PC-9 (cell line): ENCODE data around the gene PAK2. TPM values are rescaled to one million over a fixed set of nuclear protein-coding genes. Genes with fewer than 3 reads are reported as not detected.
A peak's percentile ranks its signal among the peaks of the same experiment; 100 is the strongest.
"Not testable (repeated sequence)": the region's sequence is repeated elsewhere in the genome, so short reads cannot be mapped to it uniquely, and the experiment has no call there.

Experiments
- BruUV-seq: library from RNA; stranded (reverse); fragments of 400-500 nt; replicated peaks from 2 replicates; lab custom pipeline; 2021; lab: Mats Ljungman, UMichigan
- CTCF ChIA-PET: fragments of 300-600 bp; sonication (Branson Sonifier 250); formaldehyde crosslinking; loops from one replicate; lab custom pipeline; 2022; ENCODE audit warnings: antibody characterized with exemption; lab: Charles Lee
- POLR2A ChIA-PET: fragments of 300-600 bp; sonication (Branson Sonifier 250); formaldehyde crosslinking; loops from one replicate; lab custom pipeline; 2022; ENCODE audit warnings: antibody characterized with exemption; ENCODE audit not compliant: unreplicated experiment; lab: Charles Lee
- DNase-seq, 2 experiments: peaks; one replicate each; pipeline versions ENCODE4 v3.0.0 to v3.0.0-alpha.2; 2015 to 2022; ENCODE audit warnings: mixed read lengths in 1 of 2
- H2AFZ ChIP-seq: fragments of 200-600 bp; sonication (generic); 2 replicates; pipeline ENCODE4 v1.8.1; 2017; ENCODE audit warnings: antibody characterized with exemption
- H3F3A ChIP-seq: fragments of 200-600 bp; sonication (generic); 2 replicates; pipeline ENCODE4 v1.8.1; 2017; ENCODE audit warnings: antibody characterized with exemption, mild to moderate bottlenecking, low read depth; ENCODE audit not compliant: insufficient read depth
- H3K27ac ChIP-seq: fragments of 200-600 bp; sonication (generic); 2 replicates; pipeline ENCODE4 v1.6.1; 2016; ENCODE audit warnings: mixed run types
- H3K27me3 ChIP-seq: fragments of 200-600 bp; sonication (generic); 2 replicates; pipeline ENCODE4 v1.6.1; 2016; ENCODE audit warnings: low read depth, mixed run types; ENCODE audit not compliant: insufficient read depth
- H3K36me3 ChIP-seq: fragments of 200-600 bp; sonication (generic); 2 replicates; pipeline ENCODE4 v1.6.1; 2016; ENCODE audit warnings: low read depth, mixed run types
- H3K4me1 ChIP-seq: fragments of 200-600 bp; sonication (generic); replicated peaks from 2 replicates; pipeline ENCODE4 v1.6.1; 2016; ENCODE audit warnings: mixed run types; ENCODE audit not compliant: insufficient read depth
- H3K4me2 ChIP-seq: fragments of 200-600 bp; sonication (generic); 2 replicates; pipeline ENCODE4 v1.6.1; 2017; ENCODE audit warnings: mixed run types
- H3K4me3 ChIP-seq: fragments of 200-600 bp; sonication (generic); 2 replicates; pipeline ENCODE4 v1.6.1; 2016; ENCODE audit warnings: mixed run types
- H3K79me2 ChIP-seq: fragments of 200-600 bp; sonication (generic); 2 replicates; pipeline ENCODE4 v1.6.1; 2017; ENCODE audit warnings: low read depth, mixed run types
- H3K9me2 ChIP-seq: fragments of 200-600 bp; sonication (generic); 2 replicates; pipeline ENCODE4 v1.8.1; 2017; ENCODE audit warnings: mild to moderate bottlenecking; ENCODE audit not compliant: insufficient read depth
- H3K9me3 ChIP-seq: fragments of 200-600 bp; sonication (generic); 2 replicates; pipeline ENCODE4 v1.8.1; 2016; ENCODE audit warnings: low read depth; ENCODE audit not compliant: insufficient read depth
- H4K20me1 ChIP-seq: fragments of 200-600 bp; sonication (generic); 2 replicates; pipeline ENCODE4 v1.8.1; 2017; ENCODE audit not compliant: insufficient read depth
- CTCF ChIP-seq: fragments of 200-600 bp; sonication (generic); conservative IDR thresholded peaks from 2 replicates; pipeline ENCODE4 v1.6.1; 2017; ENCODE audit warnings: mixed run types, antibody characterized with exemption, mild to moderate bottlenecking, moderate library complexity
- EZH2 ChIP-seq: fragments of 200-600 bp; sonication (generic); IDR thresholded peaks from 2 replicates; pipeline ENCODE4 v1.8.0; 2017; ENCODE audit warnings: antibody characterized with exemption, low read depth
- intact Hi-C: fragments of 100-400 bp; cut with micrococcal nuclease; formaldehyde crosslinking; loops from one replicate; pipeline ENCODE4 v1.10.0; 2022; ENCODE audit not compliant: unreplicated experiment
- total RNA-seq: library from RNA; stranded (reverse); gene quantifications from 2 replicates; pipeline ENCODE4 v1.2.3, GENCODE V29; 2021

PAK2 gene
- total RNA-seq, 1 experiment from 2014 or later = 78.6 TPM

- CTCF ChIA-PET = interaction anchor here (0.6 to 1.2 kb wide), 3 partner anchors 27 to 103 kb away, joined by 3 to 4 read pairs (median 3); partner anchors contain the start of gene PAK2
- Histone ChIP-seq H3K4me3 (peak overlapping the region; percentile 93), H3K9me2 (no peaks in the 10 kb centered on the region), H3K4me1 (peaks cover 18% of the 10 kb centered on the region), H3K4me2 (peak overlapping the region; percentile 91), H3K36me3 (no peaks in the 10 kb centered on the region), H3K79me2 (peaks cover 12% of the 10 kb centered on the region), H2AFZ (peak overlapping the region; percentile 99), H4K20me1 (no peaks in the 10 kb centered on the region), H3K9me3 (no peaks in the 10 kb centered on the region), H3K27ac (peak overlapping the region; percentile 43), H3F3A (peaks cover 16% of the 10 kb centered on the region), H3K27me3 (no peaks in the 10 kb centered on the region)
- intact Hi-C loops = loop anchor here (5.0 kb wide), 1 partner anchor 230 kb away; the partner anchor contains the start of gene NCBP2
- no peak for TF ChIP-seq CTCF
- no peak for TF ChIP-seq EZH2
- no peak for DNase-seq
- POLR2A ChIA-PET = interaction anchor here (0.6 to 1.0 kb wide), 3 partner anchors 27 to 103 kb away, joined by 3 to 4 read pairs (median 4); partner anchors contain the start of gene PAK2
- TSS peak; percentile 68 for BruUV-seq
These were observed 26.9 kb upstream of the PAK2 start for GRCh38 chr3:196712514-196713413.

GRCh38 chr3:196717162-196717561 lies 22.5 kb upstream of the PAK2 start:
- H2AFZ ChIP-seq, DNase-seq, H3K4me3 ChIP-seq, BruUV-seq, POLR2A ChIA-PET, CTCF ChIA-PET, H3K27me3 ChIP-seq, intact Hi-C loops, H3K27ac ChIP-seq, H3K4me2 ChIP-seq, H3K4me1 ChIP-seq, H4K20me1 ChIP-seq, H3F3A ChIP-seq, H3K9me2 ChIP-seq, H3K9me3 ChIP-seq: not testable (repeated sequence)
- peaks cover 14% of the 10 kb centered on the region for H3K36me3 ChIP-seq
- peaks cover 12% of the 10 kb centered on the region for H3K79me2 ChIP-seq

- TF ChIP-seq CTCF = no peak
- no peak for TF ChIP-seq EZH2
- no peaks in the 10 kb centered on the region for H3K79me2 ChIP-seq
- peaks cover 29% of the 10 kb centered on the region for H3K36me3 ChIP-seq
- CTCF ChIA-PET = no interaction called here
- POLR2A ChIA-PET = interaction anchor here (0.7 kb wide), 1 partner anchor 219 kb away, joined by 6 read pairs; no protein-coding TSS in a partner anchor
- intact Hi-C loops = no loop called here
- H3K4me1 ChIP-seq = peaks cover 10% of the 10 kb centered on the region
- H4K20me1 ChIP-seq = no peaks in the 10 kb centered on the region
- no peak for DNase-seq
- no peaks in the 10 kb centered on the region for H3K9me2 ChIP-seq
- H3K27me3 ChIP-seq = no peaks in the 10 kb centered on the region
- H3K27ac ChIP-seq = no peak overlapping the region
- no TSS peak for BruUV-seq
- no peaks in the 10 kb centered on the region for H3K9me3 ChIP-seq
- H3K4me2 ChIP-seq = no peak overlapping the region
- no peak overlapping the region for H3K4me3 ChIP-seq
- peaks cover 9% of the 10 kb centered on the region for H3F3A ChIP-seq
- H2AFZ ChIP-seq = no peak overlapping the region
These were observed 18.6 kb upstream of the PAK2 start for GRCh38 chr3:196721097-196721496.
